HG02884 (cell line): ENCODE data around the gene CASP3.
A peak's percentile ranks its signal among the peaks of the same experiment; 100 is the strongest.

Source experiments
- ATAC-seq: cut with Tn5 transposase; IDR thresholded peaks from one replicate; pipeline ENCODE4 v1.9.1; 2021; ENCODE audit warnings: mild to moderate bottlenecking, moderate library complexity; ENCODE audit not compliant: unreplicated experiment

Gene CASP3

GRCh38 chr4:184649026-184649970, at the start of gene CASP3, which contains the start of gene PRIMPOL:
CASP3 (minus strand) TSS chr4:184649447; CDS start chr4:184638453, 10,994 bp downstream.
PRIMPOL (plus strand) TSS chr4:184649738; CDS start chr4:184657141, 7,403 bp downstream.
- ATAC-seq: peak; percentile 80

GRCh38 chr4:184697956-184698355, 48.7 kb upstream of the CASP3 start:
- no peak for ATAC-seq

GRCh38 chr4:184695178-184695896, 46.1 kb upstream of the CASP3 start:
- no peak for ATAC-seq

GRCh38 chr4:184694412-184694956, 45.2 kb upstream of the CASP3 start:
- ATAC-seq: no peak

- ATAC-seq: no peak
Observed at GRCh38 chr4:184693056-184693455, 43.8 kb upstream of the CASP3 start.

GRCh38 chr4:184689681-184690080, 40.4 kb upstream of the CASP3 start:
- no peak for ATAC-seq

- ATAC-seq: no peak
Observed at GRCh38 chr4:184688447-184688846, 39.2 kb upstream of the CASP3 start.

GRCh38 chr4:184688005-184688404, 38.8 kb upstream of the CASP3 start:
- no peak for ATAC-seq

- no peak for ATAC-seq
Observed at GRCh38 chr4:184684491-184685189, 35.4 kb upstream of the CASP3 start.

- no peak for ATAC-seq
Observed at GRCh38 chr4:184681916-184682315, 32.7 kb upstream of the CASP3 start.

- ATAC-seq: no peak
Observed at GRCh38 chr4:184680698-184681097, 31.5 kb upstream of the CASP3 start.

- ATAC-seq: no peak
Observed at GRCh38 chr4:184675821-184676492, 26.7 kb upstream of the CASP3 start.

GRCh38 chr4:184675018-184675417, 25.8 kb upstream of the CASP3 start:
- ATAC-seq: no peak

- ATAC-seq: no peak
Observed at GRCh38 chr4:184674011-184674410, 24.8 kb upstream of the CASP3 start.

- ATAC-seq: no peak
Observed at GRCh38 chr4:184672741-184673140, 23.5 kb upstream of the CASP3 start.

GRCh38 chr4:184671101-184671500, 21.9 kb upstream of the CASP3 start:
- no peak for ATAC-seq

GRCh38 chr4:184669251-184669650, 20.0 kb upstream of the CASP3 start:
- no peak for ATAC-seq

- ATAC-seq: no peak
Observed at GRCh38 chr4:184668511-184669114, 19.4 kb upstream of the CASP3 start.

- no peak for ATAC-seq
Observed at GRCh38 chr4:184668096-184668495, 18.8 kb upstream of the CASP3 start.

GRCh38 chr4:184666670-184667069, 17.4 kb upstream of the CASP3 start:
- no peak for ATAC-seq
